CD4-positive, CD25-positive, alpha-beta regulatory T cell (primary cell): Measurements from ENCODE around the gene PEPD. TPM values are rescaled to one million over a fixed set of nuclear protein-coding genes. Genes with fewer than 3 reads are reported as not detected.
"Not testable (repeated sequence)": the region's sequence is repeated elsewhere in the genome, so short reads cannot be mapped to it uniquely, and the experiment has no call there.

Source experiments
- ATAC-seq, 2 donors: fragments of 150-1000 bp; cut with Tn5 transposase; one replicate each; pipeline ENCODE4 v1.10.0; 2021; ENCODE audit warnings: low read depth in 2 of 2, moderate number of reproducible peaks in 2 of 2, moderate library complexity in 1 of 2
- DNase-seq, 3 donors: peaks; one replicate each; pipeline versions ENCODE4 v3.0.0 to v3.0.0-alpha.2; 2012 to 2022; ENCODE audit warnings: mixed read lengths in 1 of 3
- H3K27ac ChIP-seq: one replicate; pipeline ENCODE4 v1.7.0; 2013; ENCODE audit warnings: mild to moderate bottlenecking, low read length; ENCODE audit not compliant: insufficient read depth, poor library complexity, severe bottlenecking
- H3K27me3 ChIP-seq: one replicate; pipeline ENCODE4 v1.7.0; 2013; ENCODE audit warnings: low read length; ENCODE audit not compliant: control insufficient read depth, insufficient read depth
- H3K36me3 ChIP-seq: one replicate; pipeline ENCODE4 v1.7.0; 2013; ENCODE audit warnings: mild to moderate bottlenecking, low read length, moderate library complexity; ENCODE audit not compliant: control insufficient read depth, insufficient read depth
- H3K4me1 ChIP-seq: 2 replicates; pipeline ENCODE4 v1.7.0; 2013; ENCODE audit warnings: mild to moderate bottlenecking, low read length; ENCODE audit not compliant: insufficient read depth, control insufficient read depth, poor library complexity, severe bottlenecking
- H3K4me3 ChIP-seq: one replicate; pipeline ENCODE4 v1.7.0; 2013; ENCODE audit warnings: low read depth, mild to moderate bottlenecking, low read length, moderate library complexity
- H3K9me3 ChIP-seq, 2 experiments: 1 replicate in 1 of 2; 2 replicates in 1 of 2; pipeline ENCODE4 v1.7.0; 2013; ENCODE audit warnings: low read length in 2 of 2, mild to moderate bottlenecking in 1 of 2, moderate library complexity in 1 of 2; ENCODE audit not compliant: control insufficient read depth in 2 of 2
- H3K27ac Mint-ChIP-seq, 3 donors: one replicate each; pipeline ENCODE4 v1.8.0; 2020 to 2022; ENCODE audit warnings: mild to moderate bottlenecking in 3 of 3, mixed read lengths in 3 of 3, moderate library complexity in 2 of 3
- H3K27me3 Mint-ChIP-seq: one replicate; pipeline ENCODE4 v1.8.0; 2022; ENCODE audit warnings: mild to moderate bottlenecking, mixed read lengths
- H3K36me3 Mint-ChIP-seq: one replicate; pipeline ENCODE4 v1.8.0; 2020; ENCODE audit warnings: mixed read lengths
- H3K4me1 Mint-ChIP-seq, 4 donors: one replicate each; pipeline ENCODE4 v1.8.0; 2020 to 2022; ENCODE audit warnings: mixed read lengths in 4 of 4, mild to moderate bottlenecking in 1 of 4
- H3K4me3 Mint-ChIP-seq, 4 donors: one replicate each; pipeline ENCODE4 v1.8.0; 2020 to 2022; ENCODE audit warnings: mild to moderate bottlenecking in 4 of 4, mixed read lengths in 4 of 4, moderate library complexity in 3 of 4
- H3K9me3 Mint-ChIP-seq, 7 donors: one replicate each; pipeline ENCODE4 v1.8.0; 2020 to 2022; ENCODE audit warnings: mixed read lengths in 7 of 7, mild to moderate bottlenecking in 3 of 7, moderate library complexity in 2 of 7
- polyA plus RNA-seq, 4 donors: library from polyadenylated mRNA; unstranded; fragments of 300-500 nt; fragmentation: Illumina TruSeq; gene quantifications; one replicate each; pipeline ENCODE4 v1.2.3, GENCODE V29; 2021
- total RNA-seq: library from RNA; stranded (reverse); gene quantifications from one replicate; pipeline ENCODE4 v1.2.3, GENCODE V29; 2022

Gene PEPD
- total and polyA plus RNA-seq, 5 donors from 2014 or later: 36.8 to 141 (median 109) TPM

GRCh38 chr19:33493401-33494275, 28.0 kb downstream of the PEPD start:
- Histone ChIP-seq H3K27ac (no peak overlapping the region), H3K27me3 (no peaks in the 10 kb centered on the region), H3K36me3 (no peaks in the 10 kb centered on the region), H3K9me3 (no peaks in the 10 kb centered on the region), H3K4me3 (no peak overlapping the region), H3K4me1 (no peaks in the 10 kb centered on the region)
- Mint-ChIP-seq H3K36me3 (peaks cover 12% of the 10 kb centered on the region), H3K27me3 (no peaks in the 10 kb centered on the region), H3K27ac (no peak overlapping the region), H3K4me1 (no peaks in the 10 kb centered on the region), H3K9me3 (no peaks in the 10 kb centered on the region), H3K4me3 (no peak overlapping the region)
- DNase-seq (no peak), ATAC-seq (no peak)

GRCh38 chr19:33492951-33493350, 28.6 kb downstream of the PEPD start:
- Histone ChIP-seq H3K9me3 (no peaks in the 10 kb centered on the region), H3K27me3 (no peaks in the 10 kb centered on the region), H3K4me3 (no peak overlapping the region), H3K36me3 (no peaks in the 10 kb centered on the region), H3K4me1 (no peaks in the 10 kb centered on the region), H3K27ac (no peak overlapping the region)
- Mint-ChIP-seq H3K36me3 (peaks cover 12% of the 10 kb centered on the region), H3K27ac (no peak overlapping the region), H3K27me3 (no peaks in the 10 kb centered on the region), H3K4me1 (no peaks in the 10 kb centered on the region), H3K9me3 (no peaks in the 10 kb centered on the region), H3K4me3 (no peak overlapping the region)
- DNase-seq (no peak), ATAC-seq (no peak)

DNA sequence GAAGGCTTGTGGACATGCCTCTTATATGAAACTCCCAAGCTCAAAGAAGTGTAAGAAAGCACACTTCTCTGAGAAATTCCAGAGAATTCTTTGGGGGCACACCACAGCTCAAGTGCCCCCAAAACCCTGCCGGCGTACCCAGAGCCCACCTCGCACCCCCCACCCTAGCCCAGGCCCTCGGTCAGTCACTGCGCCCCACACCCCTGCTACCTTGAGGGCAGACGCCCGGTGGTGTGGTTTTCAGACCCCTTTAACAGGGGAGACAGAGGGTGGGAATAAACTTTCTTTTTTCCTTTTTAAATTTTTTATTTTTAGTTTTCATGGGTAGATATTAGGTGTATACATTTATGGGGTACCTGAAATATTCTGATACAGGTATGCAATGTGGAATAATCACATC, 29.5 kb downstream of the PEPD start:
- H3K4me1 Mint-ChIP-seq: no peaks in the 10 kb centered on the region
- ATAC-seq: no peak

GRCh38 chr19:33490596-33490995, 31.0 kb downstream of the PEPD start:
- not testable (repeated sequence) for H3K9me3 Mint-ChIP-seq, H3K9me3 ChIP-seq, H3K4me1 Mint-ChIP-seq, H3K4me1 ChIP-seq, H3K27ac ChIP-seq, H3K4me3 Mint-ChIP-seq, DNase-seq, H3K4me3 ChIP-seq, ATAC-seq, H3K27ac Mint-ChIP-seq, H3K27me3 ChIP-seq, H3K27me3 Mint-ChIP-seq, H3K36me3 ChIP-seq
- H3K36me3 Mint-ChIP-seq: peaks cover 12% of the 10 kb centered on the region

More for the DNA sequence above, 29.5 kb downstream of the PEPD start:
- peaks cover 10% of the 10 kb centered on the region for H3K36me3 Mint-ChIP-seq
- no peaks in the 10 kb centered on the region for H3K9me3 Mint-ChIP-seq
- H3K27ac Mint-ChIP-seq: no peak overlapping the region
- H3K9me3 ChIP-seq: no peaks in the 10 kb centered on the region
- no peak for DNase-seq
- H3K27me3 Mint-ChIP-seq: no peaks in the 10 kb centered on the region
- H3K36me3 ChIP-seq: no peaks in the 10 kb centered on the region
- H3K4me3 ChIP-seq: no peak overlapping the region
- H3K4me3 Mint-ChIP-seq: no peak overlapping the region
- H3K27ac ChIP-seq: no peak overlapping the region
- H3K4me1 ChIP-seq: no peaks in the 10 kb centered on the region
- no peaks in the 10 kb centered on the region for H3K27me3 ChIP-seq

- no peak for DNase-seq
- H3K9me3 ChIP-seq: no peaks in the 10 kb centered on the region
- no peak overlapping the region for H3K27ac ChIP-seq
- Mint-ChIP-seq H3K27ac (no peak overlapping the region), H3K36me3 (peaks cover 15% of the 10 kb centered on the region), H3K4me3 (no peak overlapping the region), H3K27me3 (no peaks in the 10 kb centered on the region), H3K4me1 (no peaks in the 10 kb centered on the region), H3K9me3 (peaks cover 0 to 2% (median 0%) of the 10 kb centered on the region in 7 donors)
- H3K4me1 ChIP-seq: no peaks in the 10 kb centered on the region
- no peaks in the 10 kb centered on the region for H3K27me3 ChIP-seq
- ATAC-seq: no peak
- no peak overlapping the region for H3K4me3 ChIP-seq
- no peaks in the 10 kb centered on the region for H3K36me3 ChIP-seq
Measured at GRCh38 chr19:33490041-33490451, 31.5 kb downstream of the PEPD start.

- Mint-ChIP-seq H3K4me3 (no peak overlapping the region), H3K9me3 (peaks cover 0 to 5% (median 0%) of the 10 kb centered on the region in 7 donors), H3K36me3 (peaks cover 22% of the 10 kb centered on the region), H3K27me3 (no peaks in the 10 kb centered on the region), H3K4me1 (peaks cover 0 to 2% (median 0%) of the 10 kb centered on the region in 4 donors), H3K27ac (no peak overlapping the region)
- Histone ChIP-seq H3K4me3 (no peak overlapping the region), H3K27me3 (no peaks in the 10 kb centered on the region), H3K27ac (no peak overlapping the region), H3K4me1 (no peaks in the 10 kb centered on the region), H3K36me3 (no peaks in the 10 kb centered on the region), H3K9me3 (no peaks in the 10 kb centered on the region)
- ATAC-seq (no peak), DNase-seq (no peak)
Measured at GRCh38 chr19:33488826-33489225, 32.8 kb downstream of the PEPD start.

DNA sequence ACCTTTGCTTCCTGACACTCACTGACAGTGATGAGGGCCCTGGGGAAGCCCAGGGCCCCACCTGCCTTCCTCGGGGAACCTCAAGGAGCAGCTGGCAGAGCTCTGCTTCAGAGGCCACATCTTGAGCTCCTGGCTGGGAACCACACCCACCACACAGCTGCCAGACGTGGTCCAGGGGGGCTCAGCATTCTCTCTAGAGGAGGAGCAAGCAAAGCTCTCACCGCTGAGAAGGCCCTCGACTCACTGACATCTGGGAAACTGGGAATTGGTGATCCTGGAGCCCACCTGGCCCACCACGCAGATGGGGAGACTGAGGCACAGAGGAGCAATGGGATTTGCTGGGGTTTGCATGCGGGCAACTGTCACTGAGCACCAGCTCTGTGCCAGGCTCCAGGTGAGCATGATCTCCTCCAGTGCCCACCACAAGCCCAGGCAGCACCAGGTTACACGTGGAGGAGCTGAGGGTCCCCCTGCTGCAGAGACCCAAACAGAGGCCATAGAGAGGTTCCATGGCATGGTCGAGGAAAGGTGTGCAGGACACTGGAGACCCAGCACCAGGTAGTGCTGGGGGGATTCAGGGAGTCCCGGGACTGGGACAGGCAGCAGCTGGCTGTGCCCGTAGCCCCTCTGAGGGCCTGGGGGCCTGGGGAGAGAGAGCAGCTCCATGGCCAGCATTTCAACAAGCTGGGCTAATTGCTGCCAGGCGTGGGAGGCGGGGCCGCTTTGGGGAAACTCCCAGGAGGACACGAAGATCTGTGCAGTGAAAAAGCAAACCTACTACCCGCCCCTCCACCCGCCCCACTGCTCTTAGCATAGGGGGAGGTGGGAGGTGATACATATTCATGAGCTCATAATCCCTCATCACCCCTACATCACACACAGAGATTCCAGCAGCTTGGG, 33.4 kb downstream of the PEPD start:
- no peaks in the 10 kb centered on the region for H3K27me3 ChIP-seq
- H3K4me3 ChIP-seq: no peak overlapping the region
- H3K9me3 Mint-ChIP-seq: peaks cover 0 to 6% (median 1%) of the 10 kb centered on the region in 7 donors
- ATAC-seq (no peak), DNase-seq (no peak)
- H3K27me3 Mint-ChIP-seq: no peaks in the 10 kb centered on the region
- H3K4me3 Mint-ChIP-seq: no peak overlapping the region
- peaks cover 0 to 2% (median 0%) of the 10 kb centered on the region in 4 donors for H3K4me1 Mint-ChIP-seq
- no peak overlapping the region for H3K27ac Mint-ChIP-seq
- H3K36me3 ChIP-seq: no peaks in the 10 kb centered on the region
- H3K36me3 Mint-ChIP-seq: peaks cover 26% of the 10 kb centered on the region
- no peak overlapping the region for H3K27ac ChIP-seq
- no peaks in the 10 kb centered on the region for H3K4me1 ChIP-seq
- peaks cover 0 to 2% of the 10 kb centered on the region in 2 experiments for H3K9me3 ChIP-seq
